ENCODE data around the gene ZNF451.
"Not testable (repeated sequence)": the region's sequence is repeated elsewhere in the genome, so short reads cannot be mapped to it uniquely, and the experiment has no call there.

The ZNF451 gene, protein sequence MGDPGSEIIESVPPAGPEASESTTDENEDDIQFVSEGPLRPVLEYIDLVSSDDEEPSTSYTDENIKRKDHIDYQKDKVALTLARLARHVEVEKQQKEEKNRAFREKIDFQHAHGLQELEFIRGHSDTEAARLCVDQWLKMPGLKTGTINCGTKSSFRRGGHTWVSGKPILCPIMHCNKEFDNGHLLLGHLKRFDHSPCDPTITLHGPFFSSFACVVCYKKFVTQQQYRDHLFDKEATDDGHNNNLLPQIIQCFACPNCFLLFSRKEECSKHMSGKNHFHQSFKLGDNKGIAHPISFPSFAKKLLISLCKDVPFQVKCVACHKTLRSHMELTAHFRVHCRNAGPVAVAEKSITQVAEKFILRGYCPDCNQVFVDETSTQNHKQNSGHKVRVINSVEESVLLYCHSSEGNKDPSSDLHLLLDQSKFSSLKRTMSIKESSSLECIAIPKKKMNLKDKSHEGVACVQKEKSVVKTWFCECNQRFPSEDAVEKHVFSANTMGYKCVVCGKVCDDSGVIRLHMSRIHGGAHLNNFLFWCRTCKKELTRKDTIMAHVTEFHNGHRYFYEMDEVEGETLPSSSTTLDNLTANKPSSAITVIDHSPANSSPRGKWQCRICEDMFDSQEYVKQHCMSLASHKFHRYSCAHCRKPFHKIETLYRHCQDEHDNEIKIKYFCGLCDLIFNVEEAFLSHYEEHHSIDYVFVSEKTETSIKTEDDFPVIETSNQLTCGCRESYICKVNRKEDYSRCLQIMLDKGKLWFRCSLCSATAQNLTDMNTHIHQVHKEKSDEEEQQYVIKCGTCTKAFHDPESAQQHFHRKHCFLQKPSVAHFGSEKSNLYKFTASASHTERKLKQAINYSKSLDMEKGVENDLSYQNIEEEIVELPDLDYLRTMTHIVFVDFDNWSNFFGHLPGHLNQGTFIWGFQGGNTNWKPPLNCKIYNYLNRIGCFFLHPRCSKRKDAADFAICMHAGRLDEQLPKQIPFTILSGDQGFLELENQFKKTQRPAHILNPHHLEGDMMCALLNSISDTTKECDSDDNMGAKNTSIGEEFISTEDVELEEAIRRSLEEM

DNA sequence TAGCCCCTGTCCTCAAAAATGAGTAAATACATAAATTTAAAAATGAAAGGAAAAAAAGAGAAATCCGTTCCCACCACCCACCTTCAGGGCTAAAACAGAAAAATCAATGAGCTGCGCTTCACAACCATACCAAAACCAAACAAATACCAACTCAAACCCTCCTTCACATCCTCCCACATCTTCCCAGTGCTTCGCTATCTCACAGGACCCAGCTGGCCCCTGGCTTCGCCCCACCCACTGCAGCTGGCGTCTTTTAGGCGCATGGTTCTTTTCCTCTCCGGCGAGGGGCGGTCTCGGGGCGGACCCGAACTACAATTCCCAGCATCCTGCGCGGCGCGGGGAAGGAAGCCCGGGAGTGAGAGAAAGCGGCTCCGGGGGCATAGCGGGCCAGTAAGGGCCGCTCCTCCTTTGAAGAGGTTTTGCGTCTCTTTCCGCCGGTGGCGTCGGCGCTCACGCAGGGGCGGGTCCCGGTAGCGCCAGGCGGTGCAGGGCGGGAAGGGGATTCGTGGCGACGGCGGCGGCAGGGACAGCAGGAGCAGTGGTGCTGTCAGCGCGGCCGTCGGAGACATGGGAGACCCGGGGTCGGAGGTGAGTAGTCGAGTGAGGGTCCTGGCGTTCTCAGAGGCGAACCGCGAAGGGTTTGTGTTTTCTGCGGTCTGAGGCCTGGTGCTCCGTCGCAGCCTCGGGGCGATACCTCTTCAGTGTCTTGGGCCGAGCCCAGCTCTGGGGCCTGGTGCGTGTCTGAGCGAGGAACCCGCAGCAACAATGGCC, at the start of gene ZNF451:
Gene ZNF451 (plus strand): TSS at position 502 of the 771 bp plus-strand sequence. CDS start 66 bp downstream, at position 568.
- FAIRE-seq: peak; percentile 91

DNA sequence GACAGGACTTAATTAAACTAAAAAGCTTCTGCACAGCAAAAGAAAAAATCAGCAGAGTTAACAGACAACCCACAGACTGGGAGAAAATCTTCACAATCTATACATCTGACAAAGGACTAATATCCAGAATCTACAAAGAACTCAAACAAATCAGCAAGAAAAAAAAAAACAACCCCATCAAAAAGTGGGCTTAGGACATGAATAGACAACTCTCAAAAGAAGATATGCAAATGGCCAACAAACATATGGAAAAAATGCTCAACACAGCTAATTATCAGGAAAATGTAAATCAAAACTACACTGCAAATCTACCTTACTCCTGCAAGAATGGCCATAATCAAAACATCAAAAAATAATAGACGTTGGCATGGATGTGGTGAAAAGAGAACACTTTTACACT, 45.9 kb upstream of the ZNF451 start:
- FAIRE-seq: not testable (repeated sequence)

DNA sequence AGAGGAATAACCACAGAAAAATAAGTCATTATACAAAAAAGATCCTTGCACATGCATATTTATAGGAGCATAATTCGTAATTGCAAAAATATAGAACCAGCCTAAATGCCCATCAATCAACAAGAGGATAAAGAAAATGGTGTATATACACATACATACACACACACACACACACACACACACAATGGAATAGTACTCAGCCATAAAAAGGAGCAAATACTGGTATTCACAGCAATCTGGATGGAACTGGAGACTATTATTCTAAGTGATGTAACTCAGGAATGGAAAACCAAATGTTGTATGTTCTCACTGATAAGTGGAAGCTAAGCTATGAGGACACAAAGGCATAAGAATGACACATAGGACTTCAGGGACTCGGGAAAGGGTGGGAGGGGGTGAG, 45.4 kb upstream of the ZNF451 start:
- FAIRE-seq: no peak

DNA sequence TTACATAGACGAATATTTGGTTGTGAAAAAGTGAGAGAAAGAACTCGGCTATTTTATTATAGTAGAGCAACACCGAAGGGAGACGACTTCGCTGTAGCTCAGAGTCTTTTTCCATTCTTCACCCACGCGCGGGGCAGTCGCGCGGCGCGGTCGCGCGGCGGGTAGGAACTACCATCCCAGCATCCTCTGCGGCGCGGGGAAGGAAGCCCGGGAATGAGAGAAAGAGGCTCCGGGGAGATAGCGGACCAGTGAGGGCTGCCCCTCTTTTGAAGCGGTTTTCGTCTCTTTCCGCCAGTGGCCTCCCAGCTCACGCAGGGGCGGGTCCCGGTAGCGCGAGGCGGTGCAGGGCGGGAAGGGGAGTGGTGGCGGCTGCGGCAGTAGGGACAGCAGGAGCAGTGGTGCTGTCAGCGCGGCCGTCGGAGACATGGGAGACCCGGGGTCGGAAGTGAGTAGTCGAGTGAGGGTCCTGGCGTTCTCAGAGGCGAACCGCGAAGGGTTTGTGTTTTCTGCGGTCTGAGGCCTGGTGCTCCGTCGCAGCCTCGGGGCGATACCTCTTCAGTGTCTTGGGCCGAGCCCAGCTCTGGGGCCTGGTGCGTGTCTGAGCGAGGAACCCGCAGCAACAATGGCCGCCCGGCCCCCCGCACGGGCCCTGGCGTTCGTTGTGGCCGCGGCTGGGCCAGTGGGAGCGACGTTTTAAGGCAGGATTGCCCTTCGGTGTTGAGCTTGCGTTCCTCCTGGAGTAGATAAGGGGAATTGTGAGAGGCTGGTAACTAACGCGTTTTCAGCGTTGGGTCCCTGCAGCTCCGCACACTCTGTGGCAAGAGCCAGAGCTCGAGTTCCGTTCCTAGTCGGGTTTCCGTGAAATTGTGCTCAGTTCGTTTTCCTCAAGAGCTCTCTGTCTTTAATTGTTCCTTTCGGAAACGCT, 43.4 kb upstream of the ZNF451 start, which contains the start of gene KIAA1586:
Gene KIAA1586 (plus strand): TSS at position 362 of the 925 bp plus-strand sequence. CDS start 63 bp downstream, at position 425.
- not testable (repeated sequence) for FAIRE-seq

DNA sequence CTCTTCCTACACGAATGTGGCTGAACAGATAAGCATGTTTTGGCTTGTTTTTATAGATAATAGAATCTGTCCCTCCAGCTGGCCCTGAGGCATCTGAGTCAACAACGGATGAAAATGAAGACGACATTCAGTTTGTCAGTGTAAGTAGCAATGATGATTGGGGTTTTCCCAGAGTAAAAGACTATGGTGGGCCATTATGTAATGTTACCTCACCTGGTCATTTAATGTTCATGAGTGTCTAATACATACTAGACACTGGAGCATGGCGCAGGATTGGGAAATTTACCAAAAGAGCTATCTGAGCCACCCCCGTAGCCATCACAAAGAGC, 42.8 kb upstream of the ZNF451 start:
- FAIRE-seq: not testable (repeated sequence)

DNA sequence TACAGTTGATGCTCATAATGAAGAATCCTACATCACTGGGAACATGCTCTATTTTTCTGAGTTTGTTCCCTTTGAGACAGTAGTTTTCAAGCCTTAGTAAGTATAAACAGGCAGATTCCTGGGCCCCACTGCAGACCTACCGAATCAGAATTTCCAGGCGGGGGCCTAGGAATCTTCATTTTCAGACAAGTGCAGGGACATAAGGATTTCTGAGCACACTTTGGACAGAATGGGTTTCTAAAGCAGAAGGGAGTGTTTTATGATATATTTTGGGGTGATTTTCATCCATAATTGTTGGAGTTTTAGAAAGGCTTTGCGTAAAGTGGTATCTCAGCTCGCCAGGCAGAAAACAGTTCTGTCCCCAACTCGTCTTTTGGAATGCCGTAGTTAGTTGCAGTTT, 42.1 kb upstream of the ZNF451 start:
- FAIRE-seq: not testable (repeated sequence)

DNA sequence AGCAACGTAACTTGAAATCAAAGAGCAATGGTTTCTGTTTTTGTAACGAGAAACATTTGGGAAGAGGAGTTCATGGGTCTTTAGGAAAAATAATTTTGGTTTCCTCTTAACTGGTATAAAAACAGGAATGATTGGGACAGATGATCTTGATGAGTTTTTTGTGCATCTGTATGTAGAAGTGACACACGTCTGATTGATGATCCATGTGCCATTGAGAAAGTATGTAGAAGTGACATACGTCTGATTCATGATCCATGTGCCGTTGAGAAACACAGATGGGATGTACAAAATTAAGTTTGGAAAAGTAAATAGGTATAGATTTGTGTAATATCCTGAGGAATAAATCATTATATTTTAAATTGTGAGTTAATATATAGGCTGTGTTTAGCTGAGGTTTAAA, 41.4 kb upstream of the ZNF451 start:
- no peak for FAIRE-seq

DNA sequence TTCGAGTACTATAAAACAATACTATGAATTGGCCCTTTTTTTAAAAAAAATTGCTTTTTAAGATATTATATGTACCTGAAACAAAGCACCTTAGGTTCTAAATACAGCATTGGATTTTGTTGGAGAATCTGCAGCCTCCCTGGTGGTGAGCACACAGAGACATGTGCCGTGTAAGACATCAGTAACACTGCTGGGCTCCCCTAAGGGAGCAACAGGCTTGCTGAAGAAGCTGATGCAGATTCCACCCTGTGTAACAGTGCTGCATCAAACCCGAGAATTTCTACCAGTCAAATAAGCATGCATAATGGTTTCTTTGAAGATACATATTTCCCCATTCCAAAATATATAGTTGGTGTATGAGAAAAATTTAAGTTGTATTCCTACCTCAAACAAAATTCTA, 26.1 kb upstream of the ZNF451 start:
- FAIRE-seq: no peak

DNA sequence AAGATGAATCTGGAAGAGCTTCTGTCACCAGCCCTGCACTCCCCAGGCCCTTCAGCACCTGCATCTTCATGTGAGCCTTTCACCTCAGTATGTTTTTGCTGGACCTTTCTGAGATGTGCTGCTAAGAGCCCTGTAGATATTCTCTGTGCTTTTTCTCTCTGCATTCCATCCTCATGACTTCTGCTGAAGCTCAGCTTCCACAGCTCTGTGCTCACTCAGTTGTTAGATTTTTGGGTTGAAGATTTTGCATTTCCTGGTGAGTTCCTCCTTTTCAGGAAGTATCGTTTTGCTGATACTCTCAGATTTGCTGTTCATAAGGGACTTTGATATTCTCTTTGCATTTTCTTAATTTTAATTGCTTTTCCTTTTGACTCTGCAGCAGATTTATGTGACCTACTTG, 25.2 kb upstream of the ZNF451 start:
- FAIRE-seq: no peak

DNA sequence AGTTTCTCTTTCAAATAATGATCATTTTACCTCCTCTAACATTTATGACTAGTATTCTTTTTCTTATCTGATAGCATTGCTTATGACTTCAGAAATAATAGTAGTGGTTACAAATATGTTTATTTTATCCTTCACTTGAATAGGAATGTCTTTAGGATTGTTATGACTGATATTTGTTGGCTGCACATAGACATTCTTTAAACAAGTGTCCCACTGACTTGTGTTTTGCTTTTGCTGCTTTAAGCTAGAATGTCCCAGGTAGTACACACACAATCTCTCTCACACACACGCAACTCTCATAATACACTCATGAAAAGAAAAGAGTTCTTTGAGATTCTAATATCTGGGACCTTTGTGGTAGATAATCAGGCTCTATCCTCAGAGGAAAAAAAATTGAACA, 21.9 kb upstream of the ZNF451 start:
- no peak for FAIRE-seq

DNA sequence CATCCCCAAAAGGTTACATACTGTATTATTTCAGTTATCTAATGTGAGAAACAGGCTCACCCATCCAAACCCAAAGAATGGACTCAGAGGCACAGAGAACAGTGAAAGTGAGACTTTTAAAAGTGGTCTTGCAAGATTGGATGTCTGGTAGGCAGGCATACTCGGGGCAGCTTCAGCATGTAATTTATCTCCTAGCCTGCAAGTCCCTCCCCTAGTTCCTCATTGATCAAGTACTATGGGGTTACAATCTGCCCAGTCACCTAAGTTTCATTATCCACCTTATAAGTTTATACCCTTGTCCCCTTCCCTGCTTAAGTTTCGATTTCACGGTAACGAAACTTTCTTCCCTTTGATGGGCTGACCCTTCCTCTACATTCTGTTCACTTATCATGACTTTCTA, 20.8 kb upstream of the ZNF451 start:
- FAIRE-seq: no peak

DNA sequence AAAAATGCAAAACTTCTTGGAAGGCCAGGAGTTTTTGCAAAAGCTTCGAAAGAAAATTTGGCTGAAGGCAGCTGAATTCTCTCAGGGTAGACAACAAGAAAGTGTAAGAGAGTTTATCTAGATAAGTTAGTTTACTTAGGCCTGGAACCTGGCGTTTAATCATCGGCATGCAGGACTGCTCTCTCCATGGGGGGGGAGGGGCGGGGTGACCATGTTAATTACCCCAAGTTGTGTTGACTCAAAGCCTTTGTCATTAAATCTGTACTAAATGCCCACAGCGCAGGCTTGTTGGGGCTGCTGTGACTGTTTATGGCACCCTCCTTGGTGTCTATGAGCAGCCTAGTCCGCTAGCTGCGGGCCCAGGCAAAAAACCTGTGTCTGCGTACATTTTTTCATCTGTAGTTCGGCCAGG, 20.1 kb upstream of the ZNF451 start:
- no peak for FAIRE-seq

DNA sequence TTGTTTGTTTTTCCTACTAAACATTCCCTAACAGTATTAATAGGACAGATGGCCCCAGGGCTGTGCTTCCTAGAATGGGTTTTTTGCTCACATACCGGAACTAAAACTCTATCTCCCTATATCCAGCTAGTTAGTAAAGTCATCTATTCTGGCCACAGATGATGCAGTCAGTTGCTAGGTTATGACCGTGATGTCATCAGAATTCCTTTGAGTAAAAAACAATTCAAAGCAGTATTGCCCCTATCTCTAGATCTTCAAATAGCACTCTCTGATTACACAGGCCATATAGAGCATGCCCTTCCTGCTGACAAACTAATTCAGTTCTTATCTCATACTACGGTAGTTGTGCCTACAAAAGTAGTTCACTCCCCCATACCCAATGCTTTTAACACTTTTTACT, 17.9 kb upstream of the ZNF451 start:
- no peak for FAIRE-seq

DNA sequence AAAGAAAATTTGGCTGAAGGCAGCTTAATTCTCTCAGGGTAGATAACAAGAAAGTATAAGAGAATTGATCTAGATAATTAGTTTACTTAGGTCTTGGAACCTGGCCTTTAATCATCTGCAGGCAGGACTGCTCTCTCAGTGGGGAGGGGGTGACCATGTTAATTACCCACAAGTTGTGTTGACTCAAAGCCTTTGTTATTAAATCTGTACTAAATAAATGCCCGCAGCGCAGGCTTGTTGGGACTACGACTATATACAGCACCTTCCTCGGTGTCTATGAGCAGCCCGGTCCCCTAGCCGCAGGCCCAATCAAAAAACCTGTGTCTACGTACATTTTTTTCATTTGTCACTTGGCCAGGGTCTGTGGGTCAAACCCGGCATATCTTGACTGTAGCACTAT, 15.6 kb upstream of the ZNF451 start:
- FAIRE-seq: no peak

DNA sequence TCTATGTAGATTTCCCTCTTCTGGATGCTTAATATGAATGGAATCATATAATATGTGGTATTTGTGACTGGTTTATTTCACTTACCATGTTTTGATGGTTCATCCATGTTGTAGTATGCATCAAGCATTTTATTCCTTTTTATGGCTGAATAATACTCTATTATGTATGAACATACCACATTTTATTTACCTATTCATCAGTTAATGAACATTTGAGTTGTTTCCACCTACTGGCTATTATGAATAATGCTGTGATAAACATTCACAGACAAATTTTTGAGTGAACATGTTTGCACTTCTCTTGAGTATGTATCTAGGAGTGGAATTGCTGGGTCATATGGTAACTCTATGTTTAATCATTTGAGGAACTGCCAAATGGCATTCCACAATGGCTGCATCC, 14.9 kb upstream of the ZNF451 start:
- no peak for FAIRE-seq

DNA sequence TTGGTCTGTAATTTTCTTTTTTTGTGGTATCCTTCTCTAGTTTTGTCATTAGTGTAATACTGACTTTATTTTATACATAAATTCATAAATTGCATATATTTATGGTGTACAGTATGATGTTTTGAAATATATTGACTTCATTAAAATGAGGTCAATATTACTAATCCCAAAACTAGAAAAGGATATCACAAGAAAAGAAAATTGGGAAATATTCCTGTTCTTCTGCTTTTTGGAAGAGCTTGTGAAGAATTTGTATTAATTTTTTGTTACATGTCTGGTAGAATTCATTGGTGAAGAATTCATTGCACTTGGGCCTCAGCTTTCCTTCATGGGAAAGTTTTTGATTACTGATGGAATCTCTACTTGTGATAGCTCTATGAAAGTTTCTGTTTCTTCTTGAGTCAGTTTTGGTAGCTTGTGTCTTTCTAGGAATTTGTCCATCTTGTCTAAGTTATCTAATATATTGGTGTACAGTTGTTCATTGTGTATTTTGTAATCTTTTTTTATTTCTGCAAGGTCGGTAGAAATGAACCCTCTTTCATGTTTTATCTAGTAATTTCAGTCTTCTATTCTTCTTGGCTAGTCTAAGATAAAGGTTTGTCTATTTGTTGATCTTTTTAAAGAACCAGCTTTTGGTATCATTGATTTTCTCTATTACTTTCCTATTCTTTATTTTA, 11.3 kb upstream of the ZNF451 start:
- FAIRE-seq: no peak

DNA sequence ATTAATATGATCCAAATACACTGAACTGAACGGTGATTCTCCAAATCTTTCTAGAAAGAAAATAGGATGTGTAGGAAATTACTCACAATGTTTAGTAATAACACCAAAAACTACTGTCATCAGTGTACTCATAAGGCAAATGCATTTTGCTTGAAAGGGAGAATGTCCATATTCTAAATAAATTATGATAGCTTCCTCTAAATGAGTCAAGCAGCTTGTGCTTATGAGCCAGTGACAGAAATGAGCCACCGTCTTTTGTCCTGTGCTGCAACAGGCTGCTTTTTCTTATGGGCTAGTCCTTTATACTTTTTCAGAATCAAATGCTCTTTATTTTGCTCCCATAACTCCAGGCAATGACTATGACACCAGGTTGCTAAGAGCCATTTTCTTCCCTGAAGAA, 4.5 kb upstream of the ZNF451 start:
- no peak for FAIRE-seq

DNA sequence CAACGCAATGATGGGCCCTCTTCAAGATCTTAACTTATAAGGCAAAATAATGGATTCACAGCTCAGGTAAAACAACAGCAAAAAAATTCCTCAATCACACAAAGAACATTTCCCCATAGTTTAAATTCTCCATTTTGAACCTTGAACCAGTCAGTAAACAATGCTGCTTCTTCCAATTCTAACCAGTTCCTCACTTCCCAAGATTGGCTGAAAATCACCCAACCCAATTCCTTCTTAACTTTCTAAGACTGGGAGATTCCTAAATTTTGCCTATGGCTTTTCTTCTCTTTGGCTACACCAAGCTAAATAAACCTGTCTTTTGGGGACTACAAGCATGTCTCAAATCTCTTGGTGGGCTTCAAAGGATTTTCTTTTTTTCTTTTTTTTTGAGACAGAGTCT, 3.1 kb upstream of the ZNF451 start:
- no peak for FAIRE-seq

DNA sequence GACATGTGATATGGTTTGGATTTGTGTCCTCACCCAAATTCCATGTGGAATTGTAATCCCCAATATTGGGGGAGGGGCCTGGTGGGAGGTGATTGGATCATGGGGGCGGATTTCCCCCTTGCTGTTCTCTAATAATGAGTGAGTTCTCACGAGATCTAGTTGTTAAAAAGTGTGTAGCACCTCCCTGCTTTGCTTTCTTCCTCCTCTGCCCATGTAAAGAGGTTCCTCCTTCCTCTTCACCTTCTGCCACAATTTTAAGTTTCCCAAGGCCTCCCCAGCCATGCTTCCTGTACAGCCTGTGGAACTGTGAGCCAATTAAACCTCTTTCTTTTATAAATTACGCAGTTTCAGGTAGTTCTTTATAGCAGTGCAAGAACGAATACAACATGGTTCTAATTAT, 2.1 kb upstream of the ZNF451 start:
- FAIRE-seq: no peak

DNA sequence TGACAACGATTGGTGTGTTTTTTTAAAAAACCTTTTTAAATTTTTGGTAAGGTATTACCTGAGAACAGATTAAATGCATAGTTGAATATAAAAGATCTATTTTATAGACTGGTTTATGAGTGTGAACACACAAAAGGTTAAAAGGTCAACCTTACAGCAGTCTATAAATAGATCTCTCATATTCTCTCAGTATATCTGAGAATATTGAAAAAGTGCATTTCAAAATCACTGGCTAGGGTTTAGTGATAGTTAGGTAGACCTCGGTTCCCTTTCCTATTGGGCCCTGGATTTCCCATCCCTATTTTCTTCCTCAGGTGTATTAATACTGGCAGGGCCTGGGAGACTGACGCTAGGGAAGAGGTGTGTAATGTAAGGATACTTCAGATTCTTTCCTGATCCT, 723 bp upstream of the ZNF451 start:
- FAIRE-seq: no peak

DNA sequence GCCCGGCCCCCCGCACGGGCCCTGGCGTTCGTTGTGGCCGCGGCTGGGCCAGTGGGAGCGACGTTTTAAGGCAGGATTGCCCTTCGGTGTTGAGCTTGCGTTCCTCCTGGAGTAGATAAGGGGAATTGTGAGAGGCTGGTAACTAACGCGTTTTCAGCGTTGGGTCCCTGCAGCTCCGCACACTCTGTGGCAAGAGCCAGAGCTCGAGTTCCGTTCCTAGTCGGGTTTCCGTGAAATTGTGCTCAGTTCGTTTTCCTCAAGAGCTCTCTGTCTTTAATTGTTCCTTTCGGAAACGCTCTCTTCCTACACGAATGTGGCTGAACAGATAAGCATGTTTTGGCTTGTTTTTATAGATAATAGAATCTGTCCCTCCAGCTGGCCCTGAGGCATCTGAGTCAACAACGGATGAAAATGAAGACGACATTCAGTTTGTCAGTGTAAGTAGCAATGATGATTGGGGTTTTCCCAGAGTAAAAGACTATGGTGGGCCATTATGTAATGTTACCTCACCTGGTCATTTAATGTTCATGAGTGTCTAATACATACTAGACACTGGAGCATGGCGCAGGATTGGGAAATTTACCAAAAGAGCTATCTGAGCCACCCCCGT, 575 bp downstream of the ZNF451 start:
- not testable (repeated sequence) for FAIRE-seq

Data from TTC549 (cell line).